Hematopoietic multipotent progenitor cell (in vitro differentiated cells): Measurements from ENCODE around the gene EDIL3. TPM values are rescaled to one million over a fixed set of nuclear protein-coding genes. Genes with fewer than 3 reads are reported as not detected.
"Not testable (repeated sequence)": the region's sequence is repeated elsewhere in the genome, so short reads cannot be mapped to it uniquely, and the experiment has no call there.

ENCODE experiments used
- DNase-seq, 3 donors: peaks; one replicate each; pipeline ENCODE4 v3.0.0-alpha.2; 2011 to 2015; ENCODE audit warnings: low read depth in 2 of 3, low spot score in 2 of 3
- total RNA-seq: library from RNA; depleted of rRNA; stranded (reverse); fragments of >200 nt; gene quantifications from one replicate; pipeline ENCODE4 v1.2.3, GENCODE V29; 2012

Gene EDIL3
- total RNA-seq, 1 donor = under 0.01 TPM

GRCh38 chr5:84303315-84303714 lies 81.4 kb downstream of the EDIL3 start:
- no peak for DNase-seq

GRCh38 chr5:84301535-84301934 lies 83.1 kb downstream of the EDIL3 start:
- DNase-seq = no peak

- no peak for DNase-seq
These were observed 84.7 kb downstream of the EDIL3 start for GRCh38 chr5:84299959-84300358.

DNA sequence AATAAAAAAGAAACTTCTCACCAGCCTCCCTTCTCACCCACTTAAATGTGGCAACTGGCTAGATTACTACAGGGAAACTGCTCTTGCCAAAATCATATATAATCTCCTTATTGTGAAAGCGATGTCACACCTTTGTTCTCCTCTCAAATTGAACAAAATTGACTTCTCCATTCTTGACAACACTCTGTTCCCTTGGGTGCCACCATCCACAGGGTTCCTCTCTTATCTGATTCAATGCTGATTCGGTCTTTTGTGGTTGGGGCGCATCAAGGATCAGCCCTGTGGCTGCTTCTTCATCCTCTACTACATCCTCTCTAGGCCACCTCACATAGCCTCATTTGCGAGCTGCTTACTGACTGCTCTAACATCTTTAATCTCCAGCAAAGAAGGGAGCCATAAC lies 86.1 kb downstream of the EDIL3 start:
- DNase-seq = no peak

- not testable (repeated sequence) for DNase-seq
These were observed 87.0 kb downstream of the EDIL3 start for GRCh38 chr5:84297641-84298040.

DNA sequence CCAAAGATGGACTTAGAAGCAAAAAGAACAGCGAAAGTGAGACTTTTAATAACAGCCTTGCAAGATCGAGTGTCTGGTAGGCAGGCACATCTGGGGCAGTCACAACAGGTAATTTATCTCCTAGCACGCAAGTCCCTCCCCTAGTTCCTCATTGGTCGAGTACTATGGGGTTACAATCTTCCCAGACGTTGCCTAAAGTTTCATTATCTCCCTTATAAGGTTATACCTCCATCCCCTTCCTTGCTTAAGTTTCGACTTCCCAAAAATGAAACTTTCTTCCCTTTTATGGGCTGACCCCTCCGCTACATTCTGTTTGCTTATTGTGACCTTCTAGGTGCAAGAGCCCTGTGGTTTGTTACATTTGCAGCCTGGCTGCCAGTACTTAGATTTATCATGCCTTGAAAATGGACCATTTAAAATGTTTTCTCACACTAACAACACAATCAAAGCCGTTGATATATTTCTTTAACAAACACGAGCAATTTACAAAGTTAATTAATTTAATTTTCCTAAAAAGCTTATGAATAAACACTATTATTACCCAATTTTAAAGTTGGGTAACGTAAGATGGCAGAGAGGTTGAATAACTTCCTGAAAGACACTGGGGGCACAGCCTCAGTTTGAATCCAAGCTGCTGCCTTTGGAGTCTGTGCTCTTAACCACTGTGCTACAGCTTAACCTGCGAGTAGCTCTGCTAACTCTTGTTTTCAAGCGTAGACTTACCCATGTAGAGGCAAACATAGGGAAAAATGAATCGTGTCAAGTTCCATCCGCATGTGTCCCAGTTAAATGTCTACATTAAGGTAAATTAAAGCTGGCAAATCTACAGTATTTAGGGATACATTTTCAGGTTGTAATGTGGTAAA lies 91.7 kb downstream of the EDIL3 start:
- DNase-seq = no peak

DNA sequence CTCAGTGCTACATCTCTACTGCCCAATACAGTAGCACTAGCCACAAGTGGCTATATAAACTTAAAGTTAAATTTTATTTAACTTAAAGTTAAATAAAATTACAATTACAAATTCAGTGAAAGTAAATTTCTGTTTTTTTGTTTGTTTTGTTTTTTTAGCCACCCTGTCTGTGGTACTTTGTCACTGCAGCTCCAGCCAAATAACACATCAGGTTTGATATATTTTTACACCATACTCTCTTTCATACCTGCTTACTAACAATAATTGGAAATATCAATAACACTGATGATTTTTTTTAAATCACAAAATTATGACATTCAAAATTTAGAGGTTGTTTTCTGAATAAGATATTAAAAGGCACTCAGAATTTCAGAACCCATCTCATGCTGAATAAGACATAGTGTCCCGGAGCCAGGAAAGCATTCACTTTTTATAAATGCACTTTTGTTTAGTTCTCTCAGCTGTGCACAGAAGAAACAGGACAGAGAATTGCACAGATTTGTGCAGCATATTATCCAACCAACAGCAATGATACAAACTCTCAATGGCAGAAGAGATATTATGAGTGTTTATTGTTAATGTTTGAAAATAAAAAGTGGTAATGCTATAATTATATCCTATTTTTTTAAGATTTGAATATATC lies 92.6 kb downstream of the EDIL3 start:
- DNase-seq = no peak

GRCh38 chr5:84290673-84291072 lies 94.0 kb downstream of the EDIL3 start:
- DNase-seq = no peak

- no peak for DNase-seq
These were observed 94.5 kb downstream of the EDIL3 start for GRCh38 chr5:84290161-84290560.

DNA sequence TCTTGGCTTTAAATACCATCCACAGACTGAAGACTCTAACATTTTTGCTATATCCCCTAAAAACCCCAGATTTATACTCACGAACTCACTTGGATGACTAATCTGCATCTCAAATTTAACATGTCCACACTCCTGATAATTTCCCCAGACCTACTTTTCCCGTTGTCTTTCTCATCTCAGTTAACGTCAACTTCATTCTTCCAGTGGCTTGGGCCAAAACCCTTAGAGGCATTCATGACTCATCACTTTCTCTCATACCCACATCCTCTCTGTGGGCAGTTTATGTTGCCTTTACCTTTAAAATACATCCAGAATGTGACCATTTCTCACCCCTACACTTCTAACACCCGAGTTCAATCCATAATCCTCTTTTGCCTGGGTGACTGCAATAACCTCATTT lies 96.7 kb downstream of the EDIL3 start:
- DNase-seq = peak in 2 of 3 donors; percentile 47 to 72

GRCh38 chr5:84286662-84287061 lies 98.0 kb downstream of the EDIL3 start:
- DNase-seq = no peak

DNA sequence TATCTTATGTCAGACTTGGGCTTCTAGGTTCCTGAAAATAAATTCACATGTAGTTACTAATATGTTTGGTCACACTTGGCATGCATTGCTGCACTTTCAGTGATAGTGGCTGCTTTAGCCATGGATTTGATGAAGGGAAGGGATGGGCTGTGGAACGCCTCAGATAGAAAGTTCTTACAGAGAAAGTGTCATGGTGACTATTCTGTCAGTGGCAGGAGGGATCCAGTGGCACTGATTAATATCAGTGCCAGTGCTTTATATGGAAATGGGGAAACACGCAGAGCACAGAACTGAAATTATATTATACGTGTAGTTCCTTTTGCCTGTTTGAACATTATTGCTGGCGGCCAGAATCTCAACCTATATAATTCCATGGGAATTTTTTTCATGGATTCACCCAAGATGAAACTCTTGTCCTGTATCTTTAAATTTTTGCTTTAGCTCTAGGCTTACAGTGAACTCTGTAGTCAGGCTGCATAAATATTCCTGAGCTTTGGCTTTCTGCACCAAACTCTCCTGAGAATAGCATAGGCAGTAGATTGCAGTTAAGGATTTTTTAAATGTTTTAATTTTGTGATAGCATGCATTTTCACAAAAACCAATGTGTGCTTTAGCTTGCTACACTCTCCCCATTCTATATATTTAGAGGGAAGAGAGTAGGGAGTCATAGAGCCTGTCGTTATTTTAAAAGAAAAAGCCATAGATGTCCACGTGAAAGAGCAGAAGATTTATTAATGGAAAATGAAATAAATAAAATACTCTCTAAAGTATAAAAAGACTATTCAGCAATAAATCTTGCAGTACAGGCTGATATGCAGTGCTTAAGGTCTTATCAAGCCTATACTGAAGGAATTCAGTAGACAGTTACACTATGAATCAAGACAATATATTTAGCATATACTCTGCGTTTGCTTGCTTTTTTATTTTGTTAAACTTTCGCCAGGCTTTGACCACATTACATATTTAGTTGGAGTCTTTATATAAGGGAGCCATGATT lies 98.7 kb downstream of the EDIL3 start:
- no peak for DNase-seq

- no peak for DNase-seq
These were observed 103.3 kb downstream of the EDIL3 start for GRCh38 chr5:84281383-84281782.

- no peak for DNase-seq
These were observed 105.4 kb downstream of the EDIL3 start for GRCh38 chr5:84279234-84279633.

GRCh38 chr5:84275609-84276008 lies 109.1 kb downstream of the EDIL3 start:
- no peak for DNase-seq

- peak in 1 of 3 donors; percentile 57 for DNase-seq
These were observed 109.9 kb downstream of the EDIL3 start for GRCh38 chr5:84274585-84275468.

DNA sequence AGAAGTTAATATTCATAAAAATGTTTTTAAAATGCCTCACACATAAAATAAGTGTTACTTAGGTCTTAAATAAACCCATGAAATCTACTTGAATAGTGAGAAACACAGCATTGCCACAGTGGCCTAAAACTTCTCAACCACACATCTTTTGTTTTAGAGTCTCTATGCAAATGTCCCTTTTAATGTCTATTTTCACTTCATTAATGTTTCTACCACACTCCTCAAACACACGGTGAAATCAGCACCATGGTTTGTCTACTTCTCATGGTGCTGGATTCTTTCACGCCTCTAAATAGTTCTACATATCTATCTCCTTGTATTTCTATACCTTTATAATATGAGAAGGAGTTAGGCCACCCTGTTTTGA lies 111.2 kb downstream of the EDIL3 start:
- DNase-seq = no peak

- DNase-seq = no peak
These were observed 111.7 kb downstream of the EDIL3 start for GRCh38 chr5:84272771-84273516.
